Stimulated activated CD4-positive, alpha-beta T cell treated with anti-CD3 and anti-CD28 coated beads, Interleukin-2, amount 100 ng/mL, for 48 hours (primary cell): ENCODE results near the gene RBL2.
A peak's percentile ranks its signal among the peaks of the same experiment; 100 is the strongest.

ENCODE experiments used
- DNase-seq, 2 donors: peaks; one replicate each; pipeline ENCODE4 v3.0.0-alpha.2; 2020

RBL2 gene

GRCh38 chr16:53456625-53457024 lies 22.4 kb downstream of the RBL2 start:
- DNase-seq, result no peak

DNA sequence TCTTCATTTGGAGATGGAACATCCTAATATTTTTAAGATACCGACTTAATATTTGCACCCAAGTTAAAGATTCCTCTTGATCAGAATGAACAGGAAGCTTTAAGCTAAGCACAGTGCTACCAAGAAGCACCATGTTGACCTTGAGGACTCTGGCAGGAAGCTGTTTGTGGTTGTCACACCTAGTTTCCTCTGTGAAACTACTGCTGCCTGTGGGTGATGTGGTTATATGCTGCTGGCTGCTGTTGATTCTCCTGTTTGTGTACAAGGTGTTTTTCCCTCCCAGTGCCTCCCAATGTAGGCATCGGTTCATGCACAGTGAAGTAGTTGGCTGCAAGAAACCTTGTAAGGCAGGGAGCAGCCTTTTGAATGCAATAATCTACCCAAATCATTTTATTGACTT lies 23.4 kb downstream of the RBL2 start:
- DNase-seq, result peak; percentile 29 to 46

DNA sequence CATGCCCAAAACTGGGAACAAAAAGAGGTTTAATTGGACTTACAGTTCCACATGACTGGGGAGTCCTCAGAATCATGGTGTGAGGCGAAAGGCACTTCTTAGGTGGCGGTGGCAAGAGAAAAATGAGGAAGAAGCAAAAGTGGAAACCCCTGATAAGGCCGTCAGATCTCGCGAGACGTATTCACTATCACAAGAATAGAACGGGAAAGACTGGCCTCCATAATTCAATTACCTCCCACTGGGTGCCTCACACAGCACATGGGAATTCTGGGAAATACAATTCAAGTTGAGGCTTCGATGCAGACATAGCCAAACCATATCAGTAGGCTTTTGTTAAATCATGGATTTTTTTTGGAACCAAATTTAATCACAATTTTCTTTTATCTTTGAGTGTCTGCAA lies 24.4 kb downstream of the RBL2 start:
- no peak for DNase-seq

- no peak for DNase-seq
These were observed 31.5 kb downstream of the RBL2 start for GRCh38 chr16:53465606-53466280.

- no peak for DNase-seq
These were observed 42.6 kb downstream of the RBL2 start for GRCh38 chr16:53476867-53477266.

DNA sequence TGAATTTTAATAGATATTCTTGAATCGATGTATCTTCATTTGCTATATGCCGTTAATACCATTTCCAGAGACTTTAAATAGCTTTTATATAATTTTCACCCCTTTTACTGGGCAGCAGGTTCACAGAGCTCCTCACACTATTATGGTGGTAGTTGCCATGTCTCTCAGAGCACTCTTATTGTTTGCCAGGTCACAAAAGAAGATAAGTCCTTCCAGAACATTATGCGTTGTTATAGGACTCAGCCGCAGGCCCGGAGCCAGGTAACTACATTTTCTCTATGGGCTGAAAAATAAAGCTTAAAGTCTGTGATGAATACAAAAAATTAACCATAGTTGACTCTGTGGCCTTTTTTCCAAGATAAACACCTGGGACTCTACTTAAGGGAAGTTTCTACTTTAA lies 44.7 kb downstream of the RBL2 start:
- DNase-seq, result no peak

GRCh38 chr16:53480394-53480793 lies 46.1 kb downstream of the RBL2 start:
- DNase-seq, result no peak

- no peak for DNase-seq
These were observed 47.9 kb downstream of the RBL2 start for GRCh38 chr16:53482123-53482522.

GRCh38 chr16:53484542-53484941 lies 50.3 kb downstream of the RBL2 start:
- no peak for DNase-seq

DNA sequence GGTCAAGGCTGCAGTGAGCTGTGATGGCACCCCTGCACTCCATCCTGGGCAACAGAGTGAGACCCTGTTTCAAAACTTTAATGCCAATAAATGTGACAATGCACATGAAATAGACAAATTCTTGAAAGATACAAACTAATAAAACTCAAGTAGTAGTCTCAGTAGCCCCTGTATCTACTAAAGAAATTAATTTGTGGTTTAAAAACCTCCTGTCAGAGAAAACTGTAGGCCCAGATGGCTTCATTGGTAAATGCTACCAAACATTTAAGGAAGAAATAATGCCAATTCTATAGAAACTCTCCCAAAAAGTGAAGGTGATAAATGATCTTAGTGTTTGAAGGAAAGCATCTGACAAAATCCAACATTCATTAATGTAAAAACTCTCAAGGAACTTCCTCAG lies 52.0 kb downstream of the RBL2 start:
- DNase-seq, result no peak

DNA sequence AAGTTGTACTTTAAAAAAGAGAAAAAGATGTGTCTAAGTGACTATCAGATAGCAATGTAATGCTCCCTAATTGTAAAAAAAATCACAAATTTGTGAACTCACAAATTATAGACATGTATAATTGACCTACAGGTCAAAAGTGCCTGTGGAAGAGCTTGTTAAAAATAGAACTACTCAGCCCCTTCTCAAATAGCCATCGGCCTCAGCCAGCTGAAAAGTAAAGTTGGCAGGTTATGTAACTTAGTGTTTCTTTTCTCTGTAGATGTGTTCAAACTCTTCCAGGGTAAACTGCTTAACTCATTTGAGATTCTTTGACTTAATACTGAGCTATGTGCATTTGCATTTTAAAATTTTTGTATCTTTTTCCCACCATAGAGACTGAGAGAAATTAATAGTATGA lies 55.5 kb downstream of the RBL2 start:
- DNase-seq, result no peak

- no peak for DNase-seq
These were observed 58.2 kb downstream of the RBL2 start for GRCh38 chr16:53492503-53492902.

- DNase-seq, result no peak
These were observed 60.4 kb downstream of the RBL2 start for GRCh38 chr16:53494636-53495035.

- DNase-seq, result no peak
These were observed 61.1 kb downstream of the RBL2 start for GRCh38 chr16:53495325-53495724.

DNA sequence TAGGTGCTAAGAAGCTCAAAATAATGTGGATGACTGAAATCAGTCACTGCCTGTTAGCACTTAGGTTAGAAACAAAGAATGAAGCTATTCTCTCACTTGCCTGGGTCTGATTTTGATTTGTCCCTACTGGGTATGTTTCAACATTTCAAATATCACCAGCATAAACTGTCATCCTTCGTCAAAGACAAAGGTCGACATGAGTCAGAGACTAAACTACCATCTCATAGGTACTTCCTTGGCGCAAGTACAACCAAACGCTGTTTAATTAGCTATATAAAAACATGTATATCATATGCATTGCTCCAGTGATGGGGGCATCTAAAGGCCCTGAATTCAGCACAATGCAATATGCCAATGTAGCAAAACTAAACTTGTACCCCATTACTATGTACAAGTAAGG lies 64.7 kb downstream of the RBL2 start:
- no peak for DNase-seq

GRCh38 chr16:53501216-53501859 lies 67.1 kb downstream of the RBL2 start:
- DNase-seq, result no peak

DNA sequence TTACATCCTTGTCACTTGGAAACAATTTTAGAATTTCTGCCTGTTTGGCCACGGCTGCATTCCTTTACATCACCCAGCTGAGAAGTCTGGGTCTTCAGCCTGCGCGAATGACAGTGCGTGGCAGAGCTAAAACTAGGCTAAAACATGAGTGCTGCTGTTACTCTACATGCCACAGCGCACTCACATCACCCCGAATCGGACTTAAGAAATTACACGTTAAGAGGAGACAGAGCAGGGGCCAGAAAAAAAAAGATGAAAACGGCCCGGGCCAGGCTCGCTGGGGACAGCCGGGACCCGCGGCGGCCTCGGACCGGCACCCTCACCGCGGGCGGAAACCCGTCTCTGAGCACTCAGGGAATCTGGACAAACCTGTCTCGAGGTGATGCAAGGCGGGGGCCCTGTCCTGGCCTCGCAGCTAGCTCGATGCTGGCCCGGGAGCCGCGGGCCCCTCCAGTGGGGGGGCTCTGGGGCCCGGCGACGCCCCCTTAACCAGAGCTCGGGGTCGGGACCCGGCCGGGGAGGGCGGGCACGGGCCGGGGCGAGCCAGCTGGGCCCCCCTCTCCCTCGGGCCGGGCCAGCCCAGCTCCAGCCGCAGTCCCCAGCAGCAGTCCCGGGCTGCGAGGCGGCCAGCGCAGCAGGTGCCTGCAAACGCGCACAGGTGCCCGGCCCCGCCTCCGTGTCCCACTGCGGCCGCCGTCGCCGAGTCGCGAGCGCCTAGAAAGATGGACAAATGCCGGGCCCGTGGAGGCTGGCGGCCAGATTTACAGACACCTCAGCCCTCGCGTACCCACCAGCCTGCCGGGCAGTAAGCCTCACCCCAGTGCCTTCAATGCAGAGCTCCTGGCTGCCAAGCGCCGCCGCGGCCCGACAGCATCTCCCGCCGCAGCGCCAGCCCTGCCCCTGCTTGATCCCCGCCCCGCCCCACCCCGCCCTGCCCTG lies 68.3 kb downstream of the RBL2 start, which contains the start of gene AKTIP:
TSS of gene AKTIP (minus strand) at position 879 of the 939 bp plus-strand sequence. CDS start 2,950 bp downstream, outside the sequence.
- peak; percentile 53 to 62 for DNase-seq

DNA sequence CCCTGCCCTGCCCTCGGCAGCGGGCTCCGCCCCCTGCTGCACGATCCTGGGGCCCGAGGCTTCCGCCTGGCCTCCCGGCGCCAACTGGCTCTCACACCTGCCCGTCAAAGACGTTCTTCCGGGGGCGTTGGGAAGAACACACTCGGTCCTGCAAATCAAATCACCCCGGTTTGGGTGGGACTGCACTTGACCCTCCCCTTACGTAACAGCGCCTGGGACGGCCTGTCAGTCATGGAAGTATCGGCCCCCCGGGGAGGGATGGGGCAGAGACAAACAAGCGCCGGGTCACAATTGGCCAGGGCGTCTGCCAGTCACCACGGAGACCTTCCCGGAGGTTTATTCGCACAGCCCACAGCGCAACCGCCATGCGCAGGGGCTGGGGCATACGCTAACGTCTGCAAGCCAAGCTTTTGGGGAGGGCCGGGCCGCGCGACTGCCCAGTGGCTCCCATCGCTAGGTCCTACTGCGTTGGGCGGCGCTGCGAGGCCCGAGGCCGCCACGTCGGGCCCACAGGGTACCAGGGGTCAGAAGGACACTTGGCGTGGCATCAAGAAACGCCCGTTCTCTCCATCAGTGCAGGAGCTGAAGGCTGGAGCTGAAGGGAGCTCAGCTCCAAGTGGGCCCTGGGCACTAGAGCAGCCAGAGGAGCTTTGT lies 69.1 kb downstream of the RBL2 start:
- DNase-seq, result peak; percentile 98 to 99

- peak in 1 of 2 donors; percentile 7 for DNase-seq
These were observed 69.9 kb downstream of the RBL2 start for GRCh38 chr16:53503991-53504663.

DNA sequence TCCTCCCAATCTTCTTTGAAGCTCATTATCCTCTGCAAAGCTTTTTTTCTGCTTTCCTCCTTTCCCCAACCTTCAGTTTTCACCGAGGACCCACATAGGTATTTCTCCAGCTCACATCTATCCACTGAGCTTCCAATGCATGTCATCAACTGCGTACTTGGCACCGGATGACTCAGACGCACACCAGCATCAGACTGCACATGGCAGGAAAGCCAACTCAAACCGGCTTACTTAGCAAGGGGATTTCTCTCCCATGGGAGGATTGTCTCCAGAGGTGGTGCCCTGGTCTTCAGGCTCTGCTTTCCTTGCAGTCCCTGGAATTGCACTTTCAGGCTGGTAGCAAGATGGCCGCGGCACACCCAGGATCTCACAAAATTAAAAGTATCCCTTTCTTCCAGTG lies 70.4 kb downstream of the RBL2 start:
- no peak for DNase-seq

GRCh38 chr16:53506254-53506653 lies 72.0 kb downstream of the RBL2 start:
- DNase-seq, result no peak

GRCh38 chr16:53507464-53508179 lies 73.4 kb downstream of the RBL2 start:
- no peak for DNase-seq
